ENCODE measurements around the gene DDX56.

Gene DDX56

DNA sequence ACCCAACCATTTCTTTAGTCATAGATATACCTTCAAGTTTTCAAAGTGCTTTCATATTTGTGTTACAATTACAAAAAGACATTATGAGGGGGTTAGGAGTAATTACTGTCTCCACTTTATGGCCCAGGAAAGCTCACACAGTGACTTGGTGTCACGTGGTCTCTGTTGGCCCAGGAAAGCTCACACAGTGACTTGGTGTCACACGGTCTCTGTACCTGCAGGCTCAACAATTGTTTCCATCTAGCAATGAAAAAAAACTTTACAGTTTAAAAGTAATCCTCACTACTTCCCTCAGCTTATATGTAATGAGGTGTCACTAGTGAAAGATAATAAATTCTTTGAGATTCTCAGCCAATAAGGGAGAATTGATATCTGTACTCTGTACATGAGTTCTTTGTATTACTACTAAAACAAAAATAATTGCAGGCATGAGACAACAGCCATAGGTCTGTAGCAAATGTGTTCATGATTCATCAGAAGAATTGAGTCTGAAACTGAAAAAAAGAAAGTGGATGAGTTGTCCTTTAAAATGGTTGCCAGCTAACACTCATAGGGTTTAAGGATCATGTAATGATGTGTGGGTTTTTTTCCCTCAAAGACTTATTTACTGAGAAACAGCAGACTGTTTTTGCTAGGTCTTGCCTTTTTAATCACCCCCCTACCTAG lies 43.6 kb upstream of the DDX56 start:
- peaks cover 23% of the 10 kb centered on the region for H3K4me1 ChIP-seq (ENCODE audit: control insufficient read depth, low read length)

DNA sequence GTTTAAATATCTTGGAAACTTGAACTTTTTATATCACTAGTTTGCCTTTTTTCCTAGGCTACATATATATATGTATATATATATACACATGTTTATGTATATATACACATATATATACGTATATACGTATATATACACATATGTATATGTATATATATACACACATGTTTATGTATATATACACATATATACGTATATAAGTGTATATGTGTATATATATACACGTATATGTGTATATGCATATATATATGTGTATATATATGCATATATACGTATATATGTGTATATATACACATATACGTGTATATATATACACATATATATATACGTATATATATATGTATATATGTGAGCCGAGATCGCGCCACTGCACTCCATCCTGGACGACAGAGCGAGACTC lies 42.8 kb upstream of the DDX56 start:
- Histone ChIP-seq H4K20me1 (ENCODE audit: control insufficient read depth, insufficient read depth, low read depth, low read length) (peaks cover 14% of the 10 kb centered on the region), H3K9me2 (replicated peaks; ENCODE audit: control insufficient read depth, low read length) (no peaks in the 10 kb centered on the region), H3K27ac (ENCODE audit: low read depth, low read length) (no peak overlapping the region), H3K79me2 (ENCODE audit: control insufficient read depth, low read length) (peaks cover 97% of the 10 kb centered on the region), H3K9me3 (ENCODE audit: control insufficient read depth, insufficient read depth, low read length) (no peaks in the 10 kb centered on the region), H3K36me3 (ENCODE audit: control insufficient read depth, low read length) (peaks cover 16% of the 10 kb centered on the region), H3K4me2 (ENCODE audit: low read length) (no peak overlapping the region), H3F3A (ENCODE audit: control insufficient read depth, insufficient read depth) (no peaks in the 10 kb centered on the region), H3K4me3 (ENCODE audit: low read length) (no peak overlapping the region), H3K27me3 (ENCODE audit: control insufficient read depth, low read length) (no peaks in the 10 kb centered on the region), H3K4me1 (ENCODE audit: control insufficient read depth, low read length) (peaks cover 23% of the 10 kb centered on the region)
- TF ChIP-seq, protein P1, sequence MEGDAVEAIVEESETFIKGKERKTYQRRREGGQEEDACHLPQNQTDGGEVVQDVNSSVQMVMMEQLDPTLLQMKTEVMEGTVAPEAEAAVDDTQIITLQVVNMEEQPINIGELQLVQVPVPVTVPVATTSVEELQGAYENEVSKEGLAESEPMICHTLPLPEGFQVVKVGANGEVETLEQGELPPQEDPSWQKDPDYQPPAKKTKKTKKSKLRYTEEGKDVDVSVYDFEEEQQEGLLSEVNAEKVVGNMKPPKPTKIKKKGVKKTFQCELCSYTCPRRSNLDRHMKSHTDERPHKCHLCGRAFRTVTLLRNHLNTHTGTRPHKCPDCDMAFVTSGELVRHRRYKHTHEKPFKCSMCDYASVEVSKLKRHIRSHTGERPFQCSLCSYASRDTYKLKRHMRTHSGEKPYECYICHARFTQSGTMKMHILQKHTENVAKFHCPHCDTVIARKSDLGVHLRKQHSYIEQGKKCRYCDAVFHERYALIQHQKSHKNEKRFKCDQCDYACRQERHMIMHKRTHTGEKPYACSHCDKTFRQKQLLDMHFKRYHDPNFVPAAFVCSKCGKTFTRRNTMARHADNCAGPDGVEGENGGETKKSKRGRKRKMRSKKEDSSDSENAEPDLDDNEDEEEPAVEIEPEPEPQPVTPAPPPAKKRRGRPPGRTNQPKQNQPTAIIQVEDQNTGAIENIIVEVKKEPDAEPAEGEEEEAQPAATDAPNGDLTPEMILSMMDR (IDR thresholded peaks at IDR 0.05; ENCODE audit: low read depth, low read length, poor library complexity, severe bottlenecking), result no peak
- no peak for TF ChIP-seq EZH2phosphoT487 (IDR thresholded peaks at IDR 0.05; ENCODE audit: borderline replicate concordance, low read length)

More for the DNA sequence above, 43.6 kb upstream of the DDX56 start:
- no peaks in the 10 kb centered on the region for H3K9me3 ChIP-seq (ENCODE audit: control insufficient read depth, insufficient read depth, low read length)
- H3K4me2 ChIP-seq (ENCODE audit: low read length), result no peak overlapping the region
- no peaks in the 10 kb centered on the region for H3K27me3 ChIP-seq (ENCODE audit: control insufficient read depth, low read length)
- H3K36me3 ChIP-seq (ENCODE audit: control insufficient read depth, low read length), result peaks cover 16% of the 10 kb centered on the region
- no peak for TF ChIP-seq EZH2phosphoT487 (IDR thresholded peaks at IDR 0.05; ENCODE audit: borderline replicate concordance, low read length)
- TF ChIP-seq, protein P1 (IDR thresholded peaks at IDR 0.05; ENCODE audit: low read depth, low read length, poor library complexity, severe bottlenecking), result no peak
- H3K27ac ChIP-seq (ENCODE audit: low read depth, low read length), result no peak overlapping the region
- H3F3A ChIP-seq (ENCODE audit: control insufficient read depth, insufficient read depth), result no peaks in the 10 kb centered on the region
- H3K79me2 ChIP-seq (ENCODE audit: control insufficient read depth, low read length), result peaks cover 98% of the 10 kb centered on the region
- no peak overlapping the region for H3K4me3 ChIP-seq (ENCODE audit: low read length)
- H3K9me2 ChIP-seq (replicated peaks; ENCODE audit: control insufficient read depth, low read length), result no peaks in the 10 kb centered on the region
- H4K20me1 ChIP-seq (ENCODE audit: control insufficient read depth, insufficient read depth, low read depth, low read length), result peaks cover 14% of the 10 kb centered on the region

DNA sequence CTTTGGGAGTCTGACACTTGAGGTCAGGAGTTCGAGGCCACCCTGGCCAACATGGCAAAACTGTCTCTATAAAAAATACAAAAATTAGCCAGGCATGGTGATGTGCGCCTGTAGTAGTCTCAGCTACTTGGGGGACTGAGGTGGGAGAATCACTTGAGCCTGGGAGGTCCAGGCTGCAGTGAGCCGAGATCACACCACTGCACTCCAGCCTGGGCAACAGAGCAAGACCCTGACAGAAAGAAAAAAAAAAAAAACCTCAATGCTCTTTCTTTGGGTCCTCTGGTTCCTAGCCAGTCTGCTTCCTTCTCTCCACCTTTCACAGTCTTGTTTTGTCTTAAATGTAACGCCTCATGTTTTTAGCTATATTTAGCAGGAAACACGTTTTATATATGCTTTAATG lies 42.1 kb upstream of the DDX56 start:
- TF ChIP-seq EZH2phosphoT487 (IDR thresholded peaks at IDR 0.05; ENCODE audit: borderline replicate concordance, low read length), result no peak
- TF ChIP-seq, protein P1 (IDR thresholded peaks at IDR 0.05; ENCODE audit: low read depth, low read length, poor library complexity, severe bottlenecking), result no peak

More for the DNA sequence above, 42.1 kb upstream of the DDX56 start:
- no peaks in the 10 kb centered on the region for H3K27me3 ChIP-seq (ENCODE audit: control insufficient read depth, low read length)
- no peaks in the 10 kb centered on the region for H3K9me3 ChIP-seq (ENCODE audit: control insufficient read depth, insufficient read depth, low read length)
- H3K27ac ChIP-seq (ENCODE audit: low read depth, low read length), result no peak overlapping the region
- peaks cover 97% of the 10 kb centered on the region for H3K79me2 ChIP-seq (ENCODE audit: control insufficient read depth, low read length)
- peaks cover 23% of the 10 kb centered on the region for H3K4me1 ChIP-seq (ENCODE audit: control insufficient read depth, low read length)
- H4K20me1 ChIP-seq (ENCODE audit: control insufficient read depth, insufficient read depth, low read depth, low read length), result peaks cover 9% of the 10 kb centered on the region
- no peaks in the 10 kb centered on the region for H3K9me2 ChIP-seq (replicated peaks; ENCODE audit: control insufficient read depth, low read length)
- peaks cover 16% of the 10 kb centered on the region for H3K36me3 ChIP-seq (ENCODE audit: control insufficient read depth, low read length)
- H3K4me3 ChIP-seq (ENCODE audit: low read length), result no peak overlapping the region
- H3F3A ChIP-seq (ENCODE audit: control insufficient read depth, insufficient read depth), result no peaks in the 10 kb centered on the region
- H3K4me2 ChIP-seq (ENCODE audit: low read length), result no peak overlapping the region
